HepG2 (cell line): ENCODE data around the gene ZFAND2B. TPM values are rescaled to one million over a fixed set of nuclear protein-coding genes. Genes with fewer than 3 reads are reported as not detected.

Experiments
- BCL6 ChIP-seq: IDR thresholded peaks from 2 replicates; pipeline ENCODE4 v1.6.1; 2016; ENCODE audit warnings: missing genetic modification reagents, missing compliant biosample characterization
- GATAD1 ChIP-seq: IDR thresholded peaks from 2 replicates; pipeline ENCODE4 v1.6.1; 2016; ENCODE audit warnings: missing genetic modification reagents, missing compliant biosample characterization
- HIC2 ChIP-seq: sonication (generic); formaldehyde crosslinking; IDR thresholded peaks from 2 replicates; pipeline ENCODE4 v1.9.0; 2022; ENCODE audit warnings: low read depth, missing genetic modification reagents
- PAX8 ChIP-seq: sonication (generic); formaldehyde crosslinking; IDR thresholded peaks from 2 replicates; pipeline ENCODE4 v1.8.0; 2022; ENCODE audit warnings: mild to moderate bottlenecking, missing genetic modification reagents, borderline replicate concordance
- ZNF451 ChIP-seq: sonication (generic); formaldehyde crosslinking; IDR thresholded peaks from 2 replicates; pipeline ENCODE4 v1.5.0; 2020; ENCODE audit warnings: mild to moderate bottlenecking, missing genetic modification reagents
- ZNF546 ChIP-seq: sonication (generic); formaldehyde crosslinking; conservative IDR thresholded peaks from 2 replicates; pipeline ENCODE4 v1.8.1; 2023; ENCODE audit warnings: mild to moderate bottlenecking, missing genetic modification reagents
- ZNF75D ChIP-seq: sonication (generic); formaldehyde crosslinking; IDR thresholded peaks from 2 replicates; pipeline ENCODE4 v1.8.1; 2023; ENCODE audit warnings: missing genetic modification reagents, mild to moderate bottlenecking, borderline replicate concordance
- polyA plus RNA-seq, 8 experiments: library from polyadenylated mRNA; depleted of rRNA in 3 of 8; stranded (reverse) in 7 of 8; unstranded in 1 of 8; fragments of >200 nt; fragmentation: Illumina TruSeq in 4 of 8; extraction: Trizol in 4 of 8; gene quantifications; 2 replicates each; pipeline versions ENCODE4 v1.2.1 to v1.2.3, GENCODE V29; 2011 to 2016; ENCODE audit warnings: low read depth in 4 of 8, missing spikeins in 1 of 8, mixed read lengths in 1 of 8; ENCODE audit not compliant: insufficient read depth in 1 of 8
- total RNA-seq, 5 experiments: library from RNA; depleted of rRNA; stranded (reverse); fragments of >200 nt; fragmentation: Illumina TruSeq; extraction: Trizol; gene quantifications; 2 replicates each; pipeline ENCODE4 v1.2.3, GENCODE V29; 2016; ENCODE audit warnings: low read depth in 1 of 5
- TF ChIP-seq, protein P1 (sequence below): sonication (generic); formaldehyde crosslinking; IDR thresholded peaks from 2 replicates; pipeline ENCODE4 v1.4.0; 2020; ENCODE audit warnings: missing genetic modification reagents
- TF ChIP-seq, protein P2 (sequence below): sonication (generic); formaldehyde crosslinking; IDR thresholded peaks from 2 replicates; pipeline ENCODE4 v1.4.0; 2020; ENCODE audit warnings: missing genetic modification reagents
- TF ChIP-seq, protein P3 (sequence below): sonication (generic); formaldehyde crosslinking; IDR thresholded peaks from 2 replicates; pipeline ENCODE4 v1.4.0; 2020; ENCODE audit warnings: missing genetic modification reagents
- TF ChIP-seq, protein P4 (sequence below): sonication (generic); formaldehyde crosslinking; IDR thresholded peaks from 2 replicates; pipeline ENCODE4 v1.5.0; 2020; ENCODE audit warnings: mild to moderate bottlenecking, missing genetic modification reagents
- TF ChIP-seq, protein P5 (sequence below): sonication (generic); formaldehyde crosslinking; IDR thresholded peaks from 2 replicates; pipeline ENCODE4 v1.4.0; 2020; ENCODE audit warnings: mild to moderate bottlenecking, missing genetic modification reagents

The ZFAND2B gene
- total and polyA plus RNA-seq, 2 of the 13 experiments (the other 11 are each of a cell fraction or from before 2014, with no cell fraction given) = 53.3 to 115 TPM

- TF ChIP-seq, protein P1, sequence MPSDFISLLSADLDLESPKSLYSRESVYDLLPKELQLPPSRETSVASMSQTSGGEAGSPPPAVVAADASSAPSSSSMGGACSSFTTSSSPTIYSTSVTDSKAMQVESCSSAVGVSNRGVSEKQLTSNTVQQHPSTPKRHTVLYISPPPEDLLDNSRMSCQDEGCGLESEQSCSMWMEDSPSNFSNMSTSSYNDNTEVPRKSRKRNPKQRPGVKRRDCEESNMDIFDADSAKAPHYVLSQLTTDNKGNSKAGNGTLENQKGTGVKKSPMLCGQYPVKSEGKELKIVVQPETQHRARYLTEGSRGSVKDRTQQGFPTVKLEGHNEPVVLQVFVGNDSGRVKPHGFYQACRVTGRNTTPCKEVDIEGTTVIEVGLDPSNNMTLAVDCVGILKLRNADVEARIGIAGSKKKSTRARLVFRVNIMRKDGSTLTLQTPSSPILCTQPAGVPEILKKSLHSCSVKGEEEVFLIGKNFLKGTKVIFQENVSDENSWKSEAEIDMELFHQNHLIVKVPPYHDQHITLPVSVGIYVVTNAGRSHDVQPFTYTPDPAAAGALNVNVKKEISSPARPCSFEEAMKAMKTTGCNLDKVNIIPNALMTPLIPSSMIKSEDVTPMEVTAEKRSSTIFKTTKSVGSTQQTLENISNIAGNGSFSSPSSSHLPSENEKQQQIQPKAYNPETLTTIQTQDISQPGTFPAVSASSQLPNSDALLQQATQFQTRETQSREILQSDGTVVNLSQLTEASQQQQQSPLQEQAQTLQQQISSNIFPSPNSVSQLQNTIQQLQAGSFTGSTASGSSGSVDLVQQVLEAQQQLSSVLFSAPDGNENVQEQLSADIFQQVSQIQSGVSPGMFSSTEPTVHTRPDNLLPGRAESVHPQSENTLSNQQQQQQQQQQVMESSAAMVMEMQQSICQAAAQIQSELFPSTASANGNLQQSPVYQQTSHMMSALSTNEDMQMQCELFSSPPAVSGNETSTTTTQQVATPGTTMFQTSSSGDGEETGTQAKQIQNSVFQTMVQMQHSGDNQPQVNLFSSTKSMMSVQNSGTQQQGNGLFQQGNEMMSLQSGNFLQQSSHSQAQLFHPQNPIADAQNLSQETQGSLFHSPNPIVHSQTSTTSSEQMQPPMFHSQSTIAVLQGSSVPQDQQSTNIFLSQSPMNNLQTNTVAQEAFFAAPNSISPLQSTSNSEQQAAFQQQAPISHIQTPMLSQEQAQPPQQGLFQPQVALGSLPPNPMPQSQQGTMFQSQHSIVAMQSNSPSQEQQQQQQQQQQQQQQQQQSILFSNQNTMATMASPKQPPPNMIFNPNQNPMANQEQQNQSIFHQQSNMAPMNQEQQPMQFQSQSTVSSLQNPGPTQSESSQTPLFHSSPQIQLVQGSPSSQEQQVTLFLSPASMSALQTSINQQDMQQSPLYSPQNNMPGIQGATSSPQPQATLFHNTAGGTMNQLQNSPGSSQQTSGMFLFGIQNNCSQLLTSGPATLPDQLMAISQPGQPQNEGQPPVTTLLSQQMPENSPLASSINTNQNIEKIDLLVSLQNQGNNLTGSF (CRISPR knock-in tag) = peak; percentile 93
- TF ChIP-seq ZNF75D (CRISPR knock-in tag) (no peak; the same call in 1 of the 2 replicates), GATAD1 (CRISPR knock-in tag) (peak; percentile 89), HIC2 (CRISPR knock-in tag) (peak; percentile 83), ZNF451 (CRISPR knock-in tag) (peak; percentile 96), ZNF546 (CRISPR knock-in tag) (peak; percentile 98), BCL6 (CRISPR knock-in tag) (peak; percentile 64), PAX8 (peak; percentile 95; the same call in 1 of the 2 replicates)
- TF ChIP-seq, protein P2, sequence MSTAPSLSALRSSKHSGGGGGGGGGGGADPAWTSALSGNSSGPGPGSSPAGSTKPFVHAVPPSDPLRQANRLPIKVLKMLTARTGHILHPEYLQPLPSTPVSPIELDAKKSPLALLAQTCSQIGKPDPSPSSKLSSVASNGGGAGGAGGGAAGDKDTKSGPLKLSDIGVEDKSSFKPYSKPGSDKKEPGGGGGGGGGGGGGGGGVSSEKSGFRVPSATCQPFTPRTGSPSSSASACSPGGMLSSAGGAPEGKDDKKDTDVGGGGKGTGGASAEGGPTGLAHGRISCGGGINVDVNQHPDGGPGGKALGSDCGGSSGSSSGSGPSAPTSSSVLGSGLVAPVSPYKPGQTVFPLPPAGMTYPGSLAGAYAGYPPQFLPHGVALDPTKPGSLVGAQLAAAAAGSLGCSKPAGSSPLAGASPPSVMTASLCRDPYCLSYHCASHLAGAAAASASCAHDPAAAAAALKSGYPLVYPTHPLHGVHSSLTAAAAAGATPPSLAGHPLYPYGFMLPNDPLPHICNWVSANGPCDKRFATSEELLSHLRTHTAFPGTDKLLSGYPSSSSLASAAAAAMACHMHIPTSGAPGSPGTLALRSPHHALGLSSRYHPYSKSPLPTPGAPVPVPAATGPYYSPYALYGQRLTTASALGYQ (CRISPR knock-in tag) = peak; percentile 92; the same call in 1 of the 2 replicates
- TF ChIP-seq, protein P3, sequence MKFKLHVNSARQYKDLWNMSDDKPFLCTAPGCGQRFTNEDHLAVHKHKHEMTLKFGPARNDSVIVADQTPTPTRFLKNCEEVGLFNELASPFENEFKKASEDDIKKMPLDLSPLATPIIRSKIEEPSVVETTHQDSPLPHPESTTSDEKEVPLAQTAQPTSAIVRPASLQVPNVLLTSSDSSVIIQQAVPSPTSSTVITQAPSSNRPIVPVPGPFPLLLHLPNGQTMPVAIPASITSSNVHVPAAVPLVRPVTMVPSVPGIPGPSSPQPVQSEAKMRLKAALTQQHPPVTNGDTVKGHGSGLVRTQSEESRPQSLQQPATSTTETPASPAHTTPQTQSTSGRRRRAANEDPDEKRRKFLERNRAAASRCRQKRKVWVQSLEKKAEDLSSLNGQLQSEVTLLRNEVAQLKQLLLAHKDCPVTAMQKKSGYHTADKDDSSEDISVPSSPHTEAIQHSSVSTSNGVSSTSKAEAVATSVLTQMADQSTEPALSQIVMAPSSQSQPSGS = peak; percentile 52; the same call in 1 of the 2 replicates
- TF ChIP-seq, protein P4, sequence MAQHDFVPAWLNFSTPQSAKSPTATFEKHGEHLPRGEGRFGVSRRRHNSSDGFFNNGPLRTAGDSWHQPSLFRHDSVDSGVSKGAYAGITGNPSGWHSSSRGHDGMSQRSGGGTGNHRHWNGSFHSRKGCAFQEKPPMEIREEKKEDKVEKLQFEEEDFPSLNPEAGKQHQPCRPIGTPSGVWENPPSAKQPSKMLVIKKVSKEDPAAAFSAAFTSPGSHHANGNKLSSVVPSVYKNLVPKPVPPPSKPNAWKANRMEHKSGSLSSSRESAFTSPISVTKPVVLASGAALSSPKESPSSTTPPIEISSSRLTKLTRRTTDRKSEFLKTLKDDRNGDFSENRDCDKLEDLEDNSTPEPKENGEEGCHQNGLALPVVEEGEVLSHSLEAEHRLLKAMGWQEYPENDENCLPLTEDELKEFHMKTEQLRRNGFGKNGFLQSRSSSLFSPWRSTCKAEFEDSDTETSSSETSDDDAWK (CRISPR knock-in tag) = no peak
- TF ChIP-seq, protein P5, sequence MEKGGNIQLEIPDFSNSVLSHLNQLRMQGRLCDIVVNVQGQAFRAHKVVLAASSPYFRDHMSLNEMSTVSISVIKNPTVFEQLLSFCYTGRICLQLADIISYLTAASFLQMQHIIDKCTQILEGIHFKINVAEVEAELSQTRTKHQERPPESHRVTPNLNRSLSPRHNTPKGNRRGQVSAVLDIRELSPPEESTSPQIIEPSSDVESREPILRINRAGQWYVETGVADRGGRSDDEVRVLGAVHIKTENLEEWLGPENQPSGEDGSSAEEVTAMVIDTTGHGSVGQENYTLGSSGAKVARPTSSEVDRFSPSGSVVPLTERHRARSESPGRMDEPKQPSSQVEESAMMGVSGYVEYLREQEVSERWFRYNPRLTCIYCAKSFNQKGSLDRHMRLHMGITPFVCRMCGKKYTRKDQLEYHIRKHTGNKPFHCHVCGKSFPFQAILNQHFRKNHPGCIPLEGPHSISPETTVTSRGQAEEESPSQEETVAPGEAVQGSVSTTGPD (CRISPR knock-in tag) = no peak
Measured at GRCh38 chr2:219176818-219177551, 29.6 kb upstream of the ZFAND2B start, which contains the start of gene CNPPD1 (continued).
